ENCODE results near the gene TGFBR3. TPM values are rescaled to one million over a fixed set of nuclear protein-coding genes. Genes with fewer than 3 reads are reported as not detected.

The TGFBR3 gene
- total RNA-seq, 4 donors from 2014 or later = 32.9 to 138 (median 58.8) TPM

- no peak overlapping the region for H3K4me3 ChIP-seq
- H3K27ac ChIP-seq = no peak overlapping the region
- H3K4me1 ChIP-seq = peaks cover 0 to 50% (median 4%) of the 10 kb centered on the region in 4 donors
- no peak for DNase-seq
- H3K27me3 ChIP-seq = no peaks in the 10 kb centered on the region
- no peaks in the 10 kb centered on the region for H3K9me3 ChIP-seq
- no peaks in the 10 kb centered on the region for H3K36me3 ChIP-seq
- intact Hi-C loops (cut with DNase I; ENCODE audit: low total_unique reads) = no loop called here
- in situ Hi-C loops (cut with MboI; ENCODE audit: low pct_ligation_motif_present in 1 of 4, low pct_unique_long_range_greater_than_20kb in 1 of 4, low sequenced_read_pairs in 3 of 4) = no loop called here
- WGBS, 2 donors (ENCODE audit: low coverage in 1 of 2) = 58 to 65% methylated on average over 5 of the region's 5 CpGs
- TF ChIP-seq CTCF (IDR thresholded peaks at IDR 0.05) (no peak), POLR2AphosphoS5 (IDR thresholded peaks at IDR 0.05) (no peak), POLR2A (IDR thresholded peaks at IDR 0.05) (no peak), EP300 (IDR thresholded peaks at IDR 0.05; ENCODE audit: low read depth) (no peak)
These were observed 8.3 kb downstream of the TGFBR3 start for GRCh38 chr1:91877574-91878208.

GRCh38 chr1:91876781-91877573 is 9.0 kb downstream of the TGFBR3 start:
- H3K4me1 ChIP-seq = peaks cover 4 to 57% (median 11%) of the 10 kb centered on the region in 4 donors
- intact Hi-C loops (cut with DNase I; ENCODE audit: low total_unique reads) = no loop called here
- H3K27ac ChIP-seq = no peak overlapping the region
- in situ Hi-C loops (cut with MboI; ENCODE audit: low pct_ligation_motif_present in 1 of 4, low pct_unique_long_range_greater_than_20kb in 1 of 4, low sequenced_read_pairs in 3 of 4) = no loop called here
- TF ChIP-seq EP300 (IDR thresholded peaks at IDR 0.05; ENCODE audit: low read depth) = no peak
- TF ChIP-seq POLR2AphosphoS5 (IDR thresholded peaks at IDR 0.05) = no peak
- TF ChIP-seq CTCF (IDR thresholded peaks at IDR 0.05) = no peak
- TF ChIP-seq POLR2A (IDR thresholded peaks at IDR 0.05) = no peak
- DNase-seq = no peak
- H3K27me3 ChIP-seq = no peaks in the 10 kb centered on the region
- H3K36me3 ChIP-seq = no peaks in the 10 kb centered on the region
- H3K4me3 ChIP-seq = no peak overlapping the region
- 82 to 88% methylated on average over 1 to 2 of the region's 2 CpGs for WGBS, 2 donors (ENCODE audit: low coverage in 1 of 2)
- H3K9me3 ChIP-seq = no peaks in the 10 kb centered on the region

- in situ Hi-C loops (cut with MboI; ENCODE audit: low pct_ligation_motif_present in 1 of 4, low pct_unique_long_range_greater_than_20kb in 1 of 4, low sequenced_read_pairs in 3 of 4) (no loop called here), intact Hi-C loops (cut with DNase I; ENCODE audit: low total_unique reads) (no loop called here)
- H3K36me3 ChIP-seq = no peaks in the 10 kb centered on the region
- TF ChIP-seq POLR2A (IDR thresholded peaks at IDR 0.05) (no peak), CTCF (IDR thresholded peaks at IDR 0.05) (no peak), EP300 (IDR thresholded peaks at IDR 0.05; ENCODE audit: low read depth) (no peak), POLR2AphosphoS5 (IDR thresholded peaks at IDR 0.05) (no peak)
- H3K4me1 ChIP-seq = peaks cover 8 to 63% (median 14%) of the 10 kb centered on the region in 4 donors
- no peaks in the 10 kb centered on the region for H3K27me3 ChIP-seq
- H3K9me3 ChIP-seq = no peaks in the 10 kb centered on the region
- WGBS, 2 donors (ENCODE audit: low coverage in 1 of 2) = 64 to 70% methylated on average over 3 to 5 of the region's 5 CpGs
- H3K4me3 ChIP-seq = no peak overlapping the region
- DNase-seq = no peak
- no peak overlapping the region for H3K27ac ChIP-seq
These were observed 9.9 kb downstream of the TGFBR3 start for GRCh38 chr1:91876040-91876470.

- no peak for DNase-seq
- peaks cover 8 to 48% (median 13%) of the 10 kb centered on the region in 4 donors for H3K4me1 ChIP-seq
- 94 to 98% methylated on average over 4 of the region's 4 CpGs for WGBS, 2 donors (ENCODE audit: low coverage in 1 of 2)
- TF ChIP-seq POLR2AphosphoS5 (IDR thresholded peaks at IDR 0.05) (no peak), POLR2A (IDR thresholded peaks at IDR 0.05) (no peak), CTCF (IDR thresholded peaks at IDR 0.05) (no peak), EP300 (IDR thresholded peaks at IDR 0.05; ENCODE audit: low read depth) (no peak)
- H3K27me3 ChIP-seq = no peaks in the 10 kb centered on the region
- in situ Hi-C loops (cut with MboI; ENCODE audit: low pct_ligation_motif_present in 1 of 4, low pct_unique_long_range_greater_than_20kb in 1 of 4, low sequenced_read_pairs in 3 of 4) (no loop called here), intact Hi-C loops (cut with DNase I; ENCODE audit: low total_unique reads) (no loop called here)
- H3K27ac ChIP-seq = no peak overlapping the region
- no peak overlapping the region for H3K4me3 ChIP-seq
- H3K36me3 ChIP-seq = no peaks in the 10 kb centered on the region
- H3K9me3 ChIP-seq = no peaks in the 10 kb centered on the region
These were observed 11.8 kb downstream of the TGFBR3 start for GRCh38 chr1:91874167-91874566.
